SK-N-SH (cell line): Measurements from ENCODE around the gene GALNT16. TPM values are rescaled to one million over a fixed set of nuclear protein-coding genes. Genes with fewer than 3 reads are reported as not detected.
A peak's percentile ranks its signal among the peaks of the same experiment; 100 is the strongest.

Source experiments
- CTCF ChIA-PET: fragments of 300-600, 350-600 bp; formaldehyde crosslinking; extraction: SDS; loops from one replicate; lab custom pipeline; 2021; lab: Yijun Ruan, JAX
- POLR2A ChIA-PET: fragments of 350-600 bp; sonication (Branson Sonifier 250); formaldehyde crosslinking; extraction: SDS; loops from one replicate; lab custom pipeline; 2020; ENCODE audit warnings: antibody characterized with exemption, inconsistent platforms; lab: Yijun Ruan, JAX
- DNase-seq: peaks from one replicate; pipeline ENCODE4 v3.0.0; 2012
- H2AFZ ChIP-seq: fragments of 200-600 bp; sonication (generic); 2 replicates; pipeline ENCODE4 v1.8.1; 2016; ENCODE audit warnings: antibody characterized with exemption, mild to moderate bottlenecking, low read depth
- H3F3A ChIP-seq: fragments of 200-600 bp; sonication (generic); replicated peaks from 2 replicates; pipeline ENCODE3; 2016; ENCODE audit warnings: antibody characterized with exemption, mild to moderate bottlenecking; ENCODE audit not compliant: insufficient read depth
- H3K27ac ChIP-seq, 2 experiments: fragments of 200-500 bp in 1 of 2; fragments of 200-600 bp in 1 of 2; sonication (Bioruptor generic) in 1 of 2; sonication (generic), shearing (Covaris generic) in 1 of 2; 2 replicates each; pipeline versions ENCODE4 v1.5.1 to v1.6.1; 2014 to 2016; ENCODE audit warnings: low read depth in 2 of 2, inconsistent platforms in 1 of 2, low read length in 1 of 2, mild to moderate bottlenecking in 1 of 2, mixed read lengths in 1 of 2
- H3K27me3 ChIP-seq: fragments of 200-600 bp; sonication (generic), shearing (Covaris generic); 2 replicates; pipeline ENCODE4 v1.6.1; 2016; ENCODE audit warnings: mixed run types; ENCODE audit not compliant: insufficient read depth
- H3K36me3 ChIP-seq, 2 experiments: fragments of 200-500 bp in 1 of 2; fragments of 200-600 bp in 1 of 2; sonication (Bioruptor generic) in 1 of 2; sonication (generic) in 1 of 2; replicated peaks in 1 of 2; 2 replicates each; pipeline versions ENCODE3 to v1.5.1; 2014 to 2016; ENCODE audit warnings: low read length in 1 of 2, mild to moderate bottlenecking in 1 of 2; ENCODE audit not compliant: insufficient read depth in 2 of 2, control insufficient read depth in 1 of 2
- H3K4me1 ChIP-seq, 2 experiments: fragments of 200-500 bp in 1 of 2; fragments of 200-600 bp in 1 of 2; sonication (Bioruptor generic) in 1 of 2; sonication (generic), shearing (Covaris generic) in 1 of 2; 2 replicates each; pipeline versions ENCODE4 v1.5.1 to v1.6.1; 2014 to 2016; ENCODE audit warnings: low read depth in 1 of 2, low read length in 1 of 2, mixed run types in 1 of 2; ENCODE audit not compliant: insufficient read depth in 2 of 2, control insufficient read depth in 1 of 2
- H3K4me2 ChIP-seq: fragments of 200-600 bp; sonication (generic), shearing (Covaris generic); 2 replicates; pipeline ENCODE4 v1.6.1; 2017; ENCODE audit warnings: mixed run types
- H3K4me3 ChIP-seq, 2 experiments: fragments of 200-500 bp in 1 of 2; fragments of 200-600 bp in 1 of 2; sonication (Bioruptor generic) in 1 of 2; sonication (generic), shearing (Covaris generic) in 1 of 2; 2 replicates each; pipeline versions ENCODE4 v1.5.1 to v1.8.1; 2014 to 2016; ENCODE audit warnings: low read depth in 2 of 2, inconsistent platforms in 1 of 2, low read length in 1 of 2, mild to moderate bottlenecking in 1 of 2, mixed read lengths in 1 of 2, moderate library complexity in 1 of 2
- H3K79me2 ChIP-seq: fragments of 200-600 bp; sonication (generic); 2 replicates; pipeline ENCODE4 v1.8.1; 2017; ENCODE audit warnings: mild to moderate bottlenecking; ENCODE audit not compliant: insufficient read depth
- H3K9ac ChIP-seq: fragments of 200-600 bp; sonication (generic); 2 replicates; pipeline ENCODE4 v1.6.1; 2017; ENCODE audit warnings: mixed run types
- H3K9me2 ChIP-seq: fragments of 200-600 bp; sonication (generic); 2 replicates; pipeline ENCODE4 v1.6.1; 2017; ENCODE audit warnings: mixed run types
- H3K9me3 ChIP-seq: fragments of 200-600 bp; sonication (generic); 2 replicates; pipeline ENCODE4 v1.6.1; 2017; ENCODE audit warnings: mixed run types, mild to moderate bottlenecking, moderate library complexity
- H4K20me1 ChIP-seq: fragments of 200-600 bp; sonication (generic); 2 replicates; pipeline ENCODE4 v1.6.1; 2017; ENCODE audit warnings: mild to moderate bottlenecking, mixed run types; ENCODE audit not compliant: insufficient read depth
- CHD2 ChIP-seq: fragments of 150-350 bp; IDR thresholded peaks from 2 replicates; pipeline ENCODE4 v1.6.1; 2018; ENCODE audit warnings: low read length; ENCODE audit not compliant: partially characterized antibody
- CTCF ChIP-seq: fragments of 200-600 bp; sonication (generic); IDR thresholded peaks from 2 replicates; pipeline ENCODE4 v1.6.1; 2017; ENCODE audit warnings: antibody characterized with exemption, mild to moderate bottlenecking, moderate library complexity
- ELF1 ChIP-seq: IDR thresholded peaks from 2 replicates; pipeline ENCODE4 v1.4.0; 2012
- FOSL2 ChIP-seq: IDR thresholded peaks from 2 replicates; pipeline ENCODE4 v1.4.0; 2012; ENCODE audit warnings: low read depth, mild to moderate bottlenecking, moderate library complexity, borderline replicate concordance
- FOXJ3 ChIP-seq: sonication (generic); formaldehyde crosslinking; IDR thresholded peaks from 2 replicates; pipeline ENCODE4 v1.5.1; 2020; ENCODE audit warnings: mild to moderate bottlenecking, missing genetic modification reagents
- FOXM1 ChIP-seq: IDR thresholded peaks from 2 replicates; pipeline ENCODE4 v1.4.0; 2012; ENCODE audit warnings: low read depth, mild to moderate bottlenecking
- GABPA ChIP-seq: IDR thresholded peaks from 2 replicates; pipeline ENCODE4 v1.4.0; 2012; ENCODE audit warnings: low read depth, mild to moderate bottlenecking
- GATA2 ChIP-seq: sonication (generic); formaldehyde crosslinking; IDR thresholded peaks from 2 replicates; pipeline ENCODE4 v1.5.0; 2020; ENCODE audit warnings: mild to moderate bottlenecking, missing genetic modification reagents
- IRF3 ChIP-seq: fragments of 150-350 bp; IDR thresholded peaks from 2 replicates; pipeline ENCODE4 v1.6.1; 2016; ENCODE audit warnings: mild to moderate bottlenecking, low read depth, low read length
- JUND ChIP-seq: IDR thresholded peaks from 2 replicates; pipeline ENCODE4 v1.4.0; 2012
- MEF2A ChIP-seq: IDR thresholded peaks from 2 replicates; pipeline ENCODE4 v1.4.0; 2012; ENCODE audit warnings: low read depth, borderline replicate concordance
- MXI1 ChIP-seq: IDR thresholded peaks from 2 replicates; pipeline ENCODE4 v1.6.1; 2012; ENCODE audit warnings: mild to moderate bottlenecking, low read depth, low read length, improper control_type of control experiment
- NFIC ChIP-seq: IDR thresholded peaks from 2 replicates; pipeline ENCODE4 v1.4.0; 2012; ENCODE audit warnings: borderline replicate concordance
- NRF1 ChIP-seq: IDR thresholded peaks from 2 replicates; pipeline ENCODE4 v1.6.1; 2012; ENCODE audit warnings: low read depth, mild to moderate bottlenecking, low read length
- RAD21 ChIP-seq: IDR thresholded peaks from 2 replicates; pipeline ENCODE4 v1.6.1; 2012; ENCODE audit warnings: mild to moderate bottlenecking, low read length
- RCOR1 ChIP-seq: fragments of 150-350 bp; IDR thresholded peaks from 2 replicates; pipeline ENCODE4 v1.6.1; 2017; ENCODE audit warnings: antibody characterized with exemption, low read length
- RFX5 ChIP-seq: IDR thresholded peaks from 2 replicates; pipeline ENCODE4 v1.6.1; 2012; ENCODE audit warnings: mild to moderate bottlenecking, improper control_type of control experiment, low read length
- SIN3A ChIP-seq: IDR thresholded peaks from 2 replicates; pipeline ENCODE4 v1.6.1; 2012; ENCODE audit warnings: low read depth, mild to moderate bottlenecking, low read length, moderate library complexity, borderline replicate concordance
- SMC3 ChIP-seq: IDR thresholded peaks from 2 replicates; pipeline ENCODE4 v1.6.1; 2012; ENCODE audit warnings: low read depth, low read length, improper control_type of control experiment
- TAF1 ChIP-seq: IDR thresholded peaks from 2 replicates; pipeline ENCODE4 v1.6.1; 2012; ENCODE audit warnings: low read depth, mild to moderate bottlenecking, low read length, moderate library complexity, borderline replicate concordance
- TEAD4 ChIP-seq: IDR thresholded peaks from 2 replicates; pipeline ENCODE4 v1.4.0; 2012; ENCODE audit warnings: mild to moderate bottlenecking, borderline replicate concordance; ENCODE audit not compliant: insufficient read depth
- USF1 ChIP-seq: IDR thresholded peaks from 2 replicates; pipeline ENCODE4 v1.4.0; 2012; ENCODE audit warnings: low read depth, borderline replicate concordance
- USF2 ChIP-seq: fragments of 150-350 bp; IDR thresholded peaks from 2 replicates; pipeline ENCODE4 v1.6.1; 2017; ENCODE audit warnings: antibody characterized with exemption, low read length, low read depth, borderline replicate concordance
- YY1 ChIP-seq: IDR thresholded peaks from 2 replicates; pipeline ENCODE4 v1.4.0; 2012; ENCODE audit warnings: low read depth, mild to moderate bottlenecking
- WGBS: methylation state at CpG from one replicate; pipeline ENCODE4 v1.1.6; 2017; ENCODE audit warnings: low lambda C conversion rate; 5-methylcytosine and 5-hydroxymethylcytosine counted together
- polyA plus RNA-seq, 3 experiments: library from polyadenylated mRNA; depleted of rRNA; stranded (reverse); fragments of >200 nt; gene quantifications; 2 replicates each; pipeline ENCODE4 v1.2.3, GENCODE V29; 2012
- TF ChIP-seq, protein P1 (sequence below): IDR thresholded peaks from 2 replicates; pipeline ENCODE4; 2012
- TF ChIP-seq, protein P2 (sequence below): IDR thresholded peaks from 2 replicates; pipeline ENCODE4 v1.6.1; 2012; ENCODE audit warnings: mild to moderate bottlenecking, low read depth, low read length, moderate library complexity

GALNT16 gene
- polyA plus RNA-seq, 1 of the 3 experiments (the other 2 are of a cell fraction): 17.0 TPM

DNA sequence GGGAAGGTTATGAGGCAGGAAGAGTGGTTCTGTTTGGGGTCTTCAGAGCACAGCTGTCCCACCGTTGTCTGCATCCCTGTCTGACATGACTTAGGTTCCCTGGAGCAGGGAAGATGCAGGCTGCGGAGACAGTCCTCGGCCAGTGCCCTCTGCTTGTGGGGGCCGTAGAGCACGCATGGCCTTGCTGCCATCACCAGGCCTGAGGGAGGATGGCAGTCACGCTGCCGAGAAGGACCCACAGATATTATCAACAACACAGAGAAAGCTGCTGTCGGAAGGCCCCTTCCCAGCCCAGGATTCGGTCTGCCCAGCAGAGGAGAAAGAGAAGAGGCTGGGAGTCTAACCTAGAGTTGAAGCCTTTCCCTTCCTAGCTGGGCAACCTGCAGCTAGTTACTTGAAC is 103.1 kb downstream of the GALNT16 start:
- H3F3A ChIP-seq: no peaks in the 10 kb centered on the region
- H3K9me2 ChIP-seq: no peaks in the 10 kb centered on the region
- no peak overlapping the region for H2AFZ ChIP-seq
- POLR2A ChIA-PET: no interaction called here
- H3K36me3 ChIP-seq: peaks cover 0 to 3% of the 10 kb centered on the region in 2 experiments
- H4K20me1 ChIP-seq: no peaks in the 10 kb centered on the region
- WGBS: 39% methylated on average over 3 of the region's 9 CpGs
- no peak overlapping the region for H3K27ac ChIP-seq
- no peaks in the 10 kb centered on the region for H3K27me3 ChIP-seq
- H3K4me1 ChIP-seq: peaks cover 0 to 7% of the 10 kb centered on the region in 2 experiments; a peak in 1 of 4 replicates
- no peaks in the 10 kb centered on the region for H3K79me2 ChIP-seq
- CTCF ChIA-PET: interaction anchor here (0.6 to 9.0 kb wide), 30 partner anchors 8 to 234 kb away, joined by 3 to 92 read pairs (median 6); partner anchors contain the start of gene GALNT16
- H3K4me3 ChIP-seq: no peak overlapping the region
- peak; percentile 78 for DNase-seq
- H3K9me3 ChIP-seq: no peaks in the 10 kb centered on the region
- H3K9ac ChIP-seq: no peak overlapping the region
- no peak overlapping the region for H3K4me2 ChIP-seq
- TF ChIP-seq SMC3 (peak; percentile 75), JUND (no peak), RAD21 (peak; percentile 84), RCOR1 (0 out of 2 replicates have a peak, but pooled peaks have one; percentile 22), ELF1 (no peak), USF1 (no peak), NFIC (no peak), FOSL2 (no peak), MEF2A (no peak), MXI1 (no peak), NRF1 (no peak), YY1 (no peak), GABPA (no peak), RFX5 (no peak), SIN3A (no peak), USF2 (no peak), TEAD4 (no peak), IRF3 (no peak), TAF1 (no peak), FOXM1 (no peak), CHD2 (no peak), FOXJ3 (CRISPR knock-in tag) (no peak), CTCF (peak; percentile 54), GATA2 (CRISPR knock-in tag) (peak; percentile 67)
- TF ChIP-seq, protein P1, sequence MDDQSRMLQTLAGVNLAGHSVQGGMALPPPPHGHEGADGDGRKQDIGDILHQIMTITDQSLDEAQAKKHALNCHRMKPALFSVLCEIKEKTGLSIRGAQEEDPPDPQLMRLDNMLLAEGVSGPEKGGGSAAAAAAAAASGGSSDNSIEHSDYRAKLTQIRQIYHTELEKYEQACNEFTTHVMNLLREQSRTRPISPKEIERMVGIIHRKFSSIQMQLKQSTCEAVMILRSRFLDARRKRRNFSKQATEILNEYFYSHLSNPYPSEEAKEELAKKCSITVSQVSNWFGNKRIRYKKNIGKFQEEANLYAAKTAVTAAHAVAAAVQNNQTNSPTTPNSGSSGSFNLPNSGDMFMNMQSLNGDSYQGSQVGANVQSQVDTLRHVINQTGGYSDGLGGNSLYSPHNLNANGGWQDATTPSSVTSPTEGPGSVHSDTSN: no peak
- TF ChIP-seq, protein P2, sequence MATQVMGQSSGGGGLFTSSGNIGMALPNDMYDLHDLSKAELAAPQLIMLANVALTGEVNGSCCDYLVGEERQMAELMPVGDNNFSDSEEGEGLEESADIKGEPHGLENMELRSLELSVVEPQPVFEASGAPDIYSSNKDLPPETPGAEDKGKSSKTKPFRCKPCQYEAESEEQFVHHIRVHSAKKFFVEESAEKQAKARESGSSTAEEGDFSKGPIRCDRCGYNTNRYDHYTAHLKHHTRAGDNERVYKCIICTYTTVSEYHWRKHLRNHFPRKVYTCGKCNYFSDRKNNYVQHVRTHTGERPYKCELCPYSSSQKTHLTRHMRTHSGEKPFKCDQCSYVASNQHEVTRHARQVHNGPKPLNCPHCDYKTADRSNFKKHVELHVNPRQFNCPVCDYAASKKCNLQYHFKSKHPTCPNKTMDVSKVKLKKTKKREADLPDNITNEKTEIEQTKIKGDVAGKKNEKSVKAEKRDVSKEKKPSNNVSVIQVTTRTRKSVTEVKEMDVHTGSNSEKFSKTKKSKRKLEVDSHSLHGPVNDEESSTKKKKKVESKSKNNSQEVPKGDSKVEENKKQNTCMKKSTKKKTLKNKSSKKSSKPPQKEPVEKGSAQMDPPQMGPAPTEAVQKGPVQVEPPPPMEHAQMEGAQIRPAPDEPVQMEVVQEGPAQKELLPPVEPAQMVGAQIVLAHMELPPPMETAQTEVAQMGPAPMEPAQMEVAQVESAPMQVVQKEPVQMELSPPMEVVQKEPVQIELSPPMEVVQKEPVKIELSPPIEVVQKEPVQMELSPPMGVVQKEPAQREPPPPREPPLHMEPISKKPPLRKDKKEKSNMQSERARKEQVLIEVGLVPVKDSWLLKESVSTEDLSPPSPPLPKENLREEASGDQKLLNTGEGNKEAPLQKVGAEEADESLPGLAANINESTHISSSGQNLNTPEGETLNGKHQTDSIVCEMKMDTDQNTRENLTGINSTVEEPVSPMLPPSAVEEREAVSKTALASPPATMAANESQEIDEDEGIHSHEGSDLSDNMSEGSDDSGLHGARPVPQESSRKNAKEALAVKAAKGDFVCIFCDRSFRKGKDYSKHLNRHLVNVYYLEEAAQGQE: no peak
